PC-9 (cell line): ENCODE results near the gene GRB2. TPM values are rescaled to one million over a fixed set of nuclear protein-coding genes. Genes with fewer than 3 reads are reported as not detected.
A peak's percentile ranks its signal among the peaks of the same experiment; 100 is the strongest.

Experiments
- BruUV-seq: library from RNA; stranded (reverse); fragments of 400-500 nt; replicated peaks from 2 replicates; lab custom pipeline; 2021; lab: Mats Ljungman, UMichigan
- CTCF ChIA-PET: fragments of 300-600 bp; sonication (Branson Sonifier 250); formaldehyde crosslinking; loops from one replicate; lab custom pipeline; 2022; ENCODE audit warnings: antibody characterized with exemption; lab: Charles Lee
- POLR2A ChIA-PET: fragments of 300-600 bp; sonication (Branson Sonifier 250); formaldehyde crosslinking; loops from one replicate; lab custom pipeline; 2022; ENCODE audit warnings: antibody characterized with exemption; ENCODE audit not compliant: unreplicated experiment; lab: Charles Lee
- DNase-seq, 2 experiments: peaks; one replicate each; pipeline versions ENCODE4 v3.0.0 to v3.0.0-alpha.2; 2015 to 2022; ENCODE audit warnings: mixed read lengths in 1 of 2
- H2AFZ ChIP-seq: fragments of 200-600 bp; sonication (generic); 2 replicates; pipeline ENCODE4 v1.8.1; 2017; ENCODE audit warnings: antibody characterized with exemption
- H3F3A ChIP-seq: fragments of 200-600 bp; sonication (generic); 2 replicates; pipeline ENCODE4 v1.8.1; 2017; ENCODE audit warnings: antibody characterized with exemption, mild to moderate bottlenecking, low read depth; ENCODE audit not compliant: insufficient read depth
- H3K27ac ChIP-seq: fragments of 200-600 bp; sonication (generic); 2 replicates; pipeline ENCODE4 v1.6.1; 2016; ENCODE audit warnings: mixed run types
- H3K27me3 ChIP-seq: fragments of 200-600 bp; sonication (generic); 2 replicates; pipeline ENCODE4 v1.6.1; 2016; ENCODE audit warnings: low read depth, mixed run types; ENCODE audit not compliant: insufficient read depth
- H3K36me3 ChIP-seq: fragments of 200-600 bp; sonication (generic); 2 replicates; pipeline ENCODE4 v1.6.1; 2016; ENCODE audit warnings: low read depth, mixed run types
- H3K4me1 ChIP-seq: fragments of 200-600 bp; sonication (generic); replicated peaks from 2 replicates; pipeline ENCODE4 v1.6.1; 2016; ENCODE audit warnings: mixed run types; ENCODE audit not compliant: insufficient read depth
- H3K4me2 ChIP-seq: fragments of 200-600 bp; sonication (generic); 2 replicates; pipeline ENCODE4 v1.6.1; 2017; ENCODE audit warnings: mixed run types
- H3K4me3 ChIP-seq: fragments of 200-600 bp; sonication (generic); 2 replicates; pipeline ENCODE4 v1.6.1; 2016; ENCODE audit warnings: mixed run types
- H3K79me2 ChIP-seq: fragments of 200-600 bp; sonication (generic); 2 replicates; pipeline ENCODE4 v1.6.1; 2017; ENCODE audit warnings: low read depth, mixed run types
- H3K9me2 ChIP-seq: fragments of 200-600 bp; sonication (generic); 2 replicates; pipeline ENCODE4 v1.8.1; 2017; ENCODE audit warnings: mild to moderate bottlenecking; ENCODE audit not compliant: insufficient read depth
- H3K9me3 ChIP-seq: fragments of 200-600 bp; sonication (generic); 2 replicates; pipeline ENCODE4 v1.8.1; 2016; ENCODE audit warnings: low read depth; ENCODE audit not compliant: insufficient read depth
- H4K20me1 ChIP-seq: fragments of 200-600 bp; sonication (generic); 2 replicates; pipeline ENCODE4 v1.8.1; 2017; ENCODE audit not compliant: insufficient read depth
- EZH2 ChIP-seq: fragments of 200-600 bp; sonication (generic); IDR thresholded peaks from 2 replicates; pipeline ENCODE4 v1.8.0; 2017; ENCODE audit warnings: antibody characterized with exemption, low read depth
- intact Hi-C: fragments of 100-400 bp; cut with micrococcal nuclease; formaldehyde crosslinking; loops from one replicate; pipeline ENCODE4 v1.10.0; 2022; ENCODE audit not compliant: unreplicated experiment
- total RNA-seq: library from RNA; stranded (reverse); gene quantifications from 2 replicates; pipeline ENCODE4 v1.2.3, GENCODE V29; 2021
- TF ChIP-seq, protein P1 (sequence below): fragments of 200-600 bp; sonication (generic); conservative IDR thresholded peaks from 2 replicates; pipeline ENCODE4 v1.6.1; 2017; ENCODE audit warnings: mixed run types, antibody characterized with exemption, mild to moderate bottlenecking, moderate library complexity

GRB2 gene
- total RNA-seq, 1 experiment from 2014 or later = 75.3 TPM

DNA sequence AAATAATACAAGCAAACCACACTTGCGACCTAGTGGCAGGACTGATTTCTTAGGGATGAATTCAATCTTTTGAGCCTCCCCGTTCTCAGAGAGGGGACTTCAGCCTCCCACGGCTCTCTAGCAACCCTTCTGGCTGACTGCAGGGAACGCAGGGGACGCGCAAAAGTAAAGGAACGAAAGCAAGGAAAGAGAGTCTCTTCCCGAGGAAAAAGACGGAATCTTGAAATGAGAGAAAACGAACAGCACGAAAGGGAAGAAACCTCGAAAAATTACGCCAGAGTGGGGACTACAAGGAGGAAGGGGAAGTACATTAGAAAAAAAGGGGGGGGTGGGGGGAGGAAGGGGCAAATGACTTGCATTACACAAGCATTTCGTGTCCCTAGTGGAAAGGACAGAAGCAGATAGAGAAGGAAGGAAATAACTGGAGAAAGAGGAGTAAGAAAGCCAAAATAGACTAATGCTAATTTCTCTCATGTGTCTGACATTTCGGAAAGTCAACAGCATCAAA is 1.2 kb downstream of the GRB2 start:
- peaks cover 11% of the 10 kb centered on the region for H3F3A ChIP-seq
- TF ChIP-seq, protein P1, sequence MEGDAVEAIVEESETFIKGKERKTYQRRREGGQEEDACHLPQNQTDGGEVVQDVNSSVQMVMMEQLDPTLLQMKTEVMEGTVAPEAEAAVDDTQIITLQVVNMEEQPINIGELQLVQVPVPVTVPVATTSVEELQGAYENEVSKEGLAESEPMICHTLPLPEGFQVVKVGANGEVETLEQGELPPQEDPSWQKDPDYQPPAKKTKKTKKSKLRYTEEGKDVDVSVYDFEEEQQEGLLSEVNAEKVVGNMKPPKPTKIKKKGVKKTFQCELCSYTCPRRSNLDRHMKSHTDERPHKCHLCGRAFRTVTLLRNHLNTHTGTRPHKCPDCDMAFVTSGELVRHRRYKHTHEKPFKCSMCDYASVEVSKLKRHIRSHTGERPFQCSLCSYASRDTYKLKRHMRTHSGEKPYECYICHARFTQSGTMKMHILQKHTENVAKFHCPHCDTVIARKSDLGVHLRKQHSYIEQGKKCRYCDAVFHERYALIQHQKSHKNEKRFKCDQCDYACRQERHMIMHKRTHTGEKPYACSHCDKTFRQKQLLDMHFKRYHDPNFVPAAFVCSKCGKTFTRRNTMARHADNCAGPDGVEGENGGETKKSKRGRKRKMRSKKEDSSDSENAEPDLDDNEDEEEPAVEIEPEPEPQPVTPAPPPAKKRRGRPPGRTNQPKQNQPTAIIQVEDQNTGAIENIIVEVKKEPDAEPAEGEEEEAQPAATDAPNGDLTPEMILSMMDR = peak; percentile 85
- no peak for TF ChIP-seq EZH2
- BruUV-seq = TSS peak; percentile 31
- peak; percentile 54 to 63 for DNase-seq
- H3K79me2 ChIP-seq = peaks cover 59% of the 10 kb centered on the region
- intact Hi-C loops = loop anchor here (1.0 kb wide), 2 partner anchors 81 to 133 kb away; partner anchors contain the start of gene MIF4GD
- H4K20me1 ChIP-seq = peaks cover 24% of the 10 kb centered on the region; the same call in 1 of the 2 replicates
- peak overlapping the region; percentile 89 for H3K4me2 ChIP-seq
- H3K4me1 ChIP-seq = peaks cover 11% of the 10 kb centered on the region
- peak overlapping the region; percentile 35 for H3K27ac ChIP-seq
- no peaks in the 10 kb centered on the region for H3K36me3 ChIP-seq
- CTCF ChIA-PET = interaction anchor here (0.6 to 0.9 kb wide), 2 partner anchors 48 to 115 kb away, joined by 3 read pairs; partner anchors contain the start of gene SLC25A19
- peak overlapping the region; percentile 82 for H3K4me3 ChIP-seq
- no peaks in the 10 kb centered on the region for H3K9me2 ChIP-seq
- H3K27me3 ChIP-seq = no peaks in the 10 kb centered on the region
- H2AFZ ChIP-seq = peak overlapping the region; percentile 90
- H3K9me3 ChIP-seq = no peaks in the 10 kb centered on the region
- POLR2A ChIA-PET = interaction anchor here (0.6 to 0.7 kb wide), 2 partner anchors 133 to 189 kb away, joined by 4 read pairs; partner anchors contain the start of gene MIF4GD

GRCh38 chr17:75403131-75403530 is 2.3 kb downstream of the GRB2 start:
- H3K79me2 ChIP-seq = peaks cover 70% of the 10 kb centered on the region
- H3K4me1 ChIP-seq = peaks cover 11% of the 10 kb centered on the region
- H3K36me3 ChIP-seq = no peaks in the 10 kb centered on the region
- H3K4me2 ChIP-seq = peak overlapping the region; percentile 89; the same call in 1 of the 2 replicates
- no TSS peak for BruUV-seq
- ChIA-PET CTCF (no interaction called here), POLR2A (interaction anchor here (0.7 kb wide), 1 partner anchor 125 kb away, joined by 3 read pairs; no protein-coding TSS in a partner anchor)
- H3K4me3 ChIP-seq = peak overlapping the region; percentile 82; the same call in 1 of the 2 replicates
- peaks cover 11% of the 10 kb centered on the region for H3F3A ChIP-seq
- peaks cover 24% of the 10 kb centered on the region for H4K20me1 ChIP-seq
- no peak for DNase-seq
- TF ChIP-seq, protein P1 = no peak
- TF ChIP-seq EZH2 = no peak
- H3K27me3 ChIP-seq = no peaks in the 10 kb centered on the region
- intact Hi-C loops = no loop called here
- H3K9me2 ChIP-seq = no peaks in the 10 kb centered on the region
- no peak overlapping the region for H2AFZ ChIP-seq
- H3K27ac ChIP-seq = no peak overlapping the region
- no peaks in the 10 kb centered on the region for H3K9me3 ChIP-seq

DNA sequence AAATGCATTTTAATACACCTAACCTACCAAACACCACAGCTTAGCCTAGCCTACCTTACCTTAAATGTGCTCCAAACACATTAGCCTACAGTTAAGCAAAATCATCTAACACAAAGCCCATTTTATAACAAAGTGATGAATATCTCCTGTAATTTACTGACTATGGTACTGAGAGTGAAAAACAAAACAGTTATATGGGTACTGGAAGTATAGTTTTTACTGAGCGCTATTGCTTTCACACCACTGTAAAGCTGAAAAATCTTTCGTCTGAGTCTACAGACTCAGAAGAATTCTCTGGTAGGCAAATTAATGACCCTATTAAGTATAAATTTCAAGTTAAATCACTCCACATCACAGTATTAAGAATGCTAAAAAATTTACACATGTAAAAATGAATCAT is 3.5 kb downstream of the GRB2 start:
- no peaks in the 10 kb centered on the region for H3K9me2 ChIP-seq
- CTCF ChIA-PET = no interaction called here
- TF ChIP-seq, protein P1 = no peak
- no peak for TF ChIP-seq EZH2
- peaks cover 11% of the 10 kb centered on the region for H3F3A ChIP-seq
- H2AFZ ChIP-seq = no peak overlapping the region
- peaks cover 80% of the 10 kb centered on the region for H3K79me2 ChIP-seq
- H4K20me1 ChIP-seq = peaks cover 24% of the 10 kb centered on the region
- no peaks in the 10 kb centered on the region for H3K36me3 ChIP-seq
- H3K4me1 ChIP-seq = peaks cover 11% of the 10 kb centered on the region
- H3K27ac ChIP-seq = no peak overlapping the region
- POLR2A ChIA-PET = interaction anchor here (0.6 kb wide), 1 partner anchor 79 kb away, joined by 27 read pairs; no protein-coding TSS in a partner anchor
- no peaks in the 10 kb centered on the region for H3K9me3 ChIP-seq
- intact Hi-C loops = no loop called here
- no peak overlapping the region for H3K4me3 ChIP-seq
- BruUV-seq = no TSS peak
- no peak for DNase-seq
- no peak overlapping the region for H3K4me2 ChIP-seq
- H3K27me3 ChIP-seq = no peaks in the 10 kb centered on the region
